Transverse colon (tissue), 4 donors: Measurements from ENCODE around the gene SYT17.

Experiments used
- POLR2AphosphoS5 ChIP-seq, 3 donors: sonication (generic); formaldehyde crosslinking; IDR thresholded peaks; one replicate each; pipeline ENCODE4 v1.6.1; 2016; ENCODE audit warnings: antibody characterized with exemption in 3 of 3
- TF ChIP-seq, protein P1 (sequence below), 5 experiments: fragments of 200-600 bp in 3 of 5; fragments of 450-650 bp in 2 of 5; sonication (generic) in 3 of 5; IDR thresholded peaks; 1 replicate in 2 of 5; 2 replicates in 3 of 5; pipeline ENCODE4 v1.5.1; 2016 to 2017; ENCODE audit warnings: antibody characterized with exemption in 5 of 5, inconsistent platforms in 3 of 5, mild to moderate bottlenecking in 2 of 5, moderate library complexity in 1 of 5

DNA sequence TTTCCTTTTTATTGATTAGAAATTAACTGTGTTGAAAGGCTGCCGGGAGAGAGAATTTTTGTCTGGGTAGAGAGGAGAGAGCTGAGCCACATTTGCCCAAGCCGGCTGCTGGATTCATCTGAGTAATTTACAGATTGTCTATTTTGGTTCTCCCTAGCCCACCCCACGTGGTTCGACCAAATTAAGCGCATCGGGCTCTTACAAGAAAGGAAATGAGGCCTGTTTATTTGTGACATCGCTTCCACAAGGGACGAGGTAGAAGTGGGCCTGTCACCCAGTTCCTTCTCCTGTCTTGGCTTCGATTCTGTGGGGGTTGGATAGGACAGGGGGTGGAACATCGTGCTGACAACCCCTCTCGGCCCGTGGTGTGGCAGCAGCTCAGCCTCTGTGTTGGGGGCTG, 42.9 kb downstream of the SYT17 start:
- TF ChIP-seq POLR2AphosphoS5 (IDR thresholded peaks at IDR 0.05), result no peak
- TF ChIP-seq, protein P1, sequence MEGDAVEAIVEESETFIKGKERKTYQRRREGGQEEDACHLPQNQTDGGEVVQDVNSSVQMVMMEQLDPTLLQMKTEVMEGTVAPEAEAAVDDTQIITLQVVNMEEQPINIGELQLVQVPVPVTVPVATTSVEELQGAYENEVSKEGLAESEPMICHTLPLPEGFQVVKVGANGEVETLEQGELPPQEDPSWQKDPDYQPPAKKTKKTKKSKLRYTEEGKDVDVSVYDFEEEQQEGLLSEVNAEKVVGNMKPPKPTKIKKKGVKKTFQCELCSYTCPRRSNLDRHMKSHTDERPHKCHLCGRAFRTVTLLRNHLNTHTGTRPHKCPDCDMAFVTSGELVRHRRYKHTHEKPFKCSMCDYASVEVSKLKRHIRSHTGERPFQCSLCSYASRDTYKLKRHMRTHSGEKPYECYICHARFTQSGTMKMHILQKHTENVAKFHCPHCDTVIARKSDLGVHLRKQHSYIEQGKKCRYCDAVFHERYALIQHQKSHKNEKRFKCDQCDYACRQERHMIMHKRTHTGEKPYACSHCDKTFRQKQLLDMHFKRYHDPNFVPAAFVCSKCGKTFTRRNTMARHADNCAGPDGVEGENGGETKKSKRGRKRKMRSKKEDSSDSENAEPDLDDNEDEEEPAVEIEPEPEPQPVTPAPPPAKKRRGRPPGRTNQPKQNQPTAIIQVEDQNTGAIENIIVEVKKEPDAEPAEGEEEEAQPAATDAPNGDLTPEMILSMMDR (IDR thresholded peaks at IDR 0.05), result no peak
